ENCODE measurements around the gene NAT9. TPM values are rescaled to one million over a fixed set of nuclear protein-coding genes. Genes with fewer than 3 reads are reported as not detected.

The NAT9 gene
- total RNA-seq, 1 donor from 2014 or later: 37.6 TPM

- no peak for DNase-seq
Measured at GRCh38 chr17:74805591-74805991, 29.4 kb upstream of the NAT9 start.

- DNase-seq: no peak
Measured at GRCh38 chr17:74804683-74805082, 28.5 kb upstream of the NAT9 start.

- DNase-seq: no peak
Measured at GRCh38 chr17:74803971-74804370, 27.8 kb upstream of the NAT9 start.

GRCh38 chr17:74803388-74803930, 27.3 kb upstream of the NAT9 start:
- DNase-seq: no peak

GRCh38 chr17:74801896-74802295, 25.8 kb upstream of the NAT9 start:
- DNase-seq: no peak

GRCh38 chr17:74800531-74800930, 24.4 kb upstream of the NAT9 start:
- DNase-seq: no peak

- no peak for DNase-seq
Measured at GRCh38 chr17:74799097-74799496, 23.0 kb upstream of the NAT9 start.

- DNase-seq: peak; percentile 62
Measured at GRCh38 chr17:74798239-74798707, 22.1 kb upstream of the NAT9 start.

GRCh38 chr17:74797824-74798223, 21.7 kb upstream of the NAT9 start:
- DNase-seq: no peak

- DNase-seq: no peak
Measured at GRCh38 chr17:74796866-74797265, 20.7 kb upstream of the NAT9 start.

- no peak for DNase-seq
Measured at GRCh38 chr17:74796211-74796610, 20.1 kb upstream of the NAT9 start.

GRCh38 chr17:74795327-74796020, 19.3 kb upstream of the NAT9 start:
- DNase-seq: no peak

GRCh38 chr17:74792586-74793105, 16.5 kb upstream of the NAT9 start:
- no peak for DNase-seq

- no peak for DNase-seq
Measured at GRCh38 chr17:74790161-74791058, 14.3 kb upstream of the NAT9 start.

GRCh38 chr17:74786431-74787055, 10.4 kb upstream of the NAT9 start:
- DNase-seq: no peak

GRCh38 chr17:74785981-74786360, 9.8 kb upstream of the NAT9 start:
- DNase-seq: no peak

- no peak for DNase-seq
Measured at GRCh38 chr17:74785096-74785980, 9.2 kb upstream of the NAT9 start.

- no peak for DNase-seq
Measured at GRCh38 chr17:74784125-74784810, 8.1 kb upstream of the NAT9 start.

GRCh38 chr17:74782571-74782970, 6.4 kb upstream of the NAT9 start:
- DNase-seq: no peak

GRCh38 chr17:74780443-74781238, 4.5 kb upstream of the NAT9 start:
- DNase-seq: peak; percentile 40

Data from dermis blood vessel endothelial cell (primary cell).